GM18508 (cell line): ENCODE data around the gene C2orf76.
"Not testable (repeated sequence)": the region's sequence is repeated elsewhere in the genome, so short reads cannot be mapped to it uniquely, and the experiment has no call there.

Source experiments
- ATAC-seq: cut with Tn5 transposase; IDR thresholded peaks from one replicate; pipeline ENCODE4 v1.9.1; 2021; ENCODE audit warnings: moderate number of reproducible peaks; ENCODE audit not compliant: insufficient read depth, unreplicated experiment

C2orf76 gene

GRCh38 chr2:119366649-119367471, at the start of gene C2orf76, which contains the start of gene DBI:
TSS of gene C2orf76 (minus strand) at chr2:119366834. CDS start at chr2:119339959, 26,875 bp downstream.
TSS of gene DBI (plus strand) at chr2:119366977. CDS start at chr2:119367052, 75 bp downstream.
- ATAC-seq: peak; percentile 89

- ATAC-seq: no peak
Measured at GRCh38 chr2:119415630-119416029, 49.0 kb upstream of the C2orf76 start.

DNA sequence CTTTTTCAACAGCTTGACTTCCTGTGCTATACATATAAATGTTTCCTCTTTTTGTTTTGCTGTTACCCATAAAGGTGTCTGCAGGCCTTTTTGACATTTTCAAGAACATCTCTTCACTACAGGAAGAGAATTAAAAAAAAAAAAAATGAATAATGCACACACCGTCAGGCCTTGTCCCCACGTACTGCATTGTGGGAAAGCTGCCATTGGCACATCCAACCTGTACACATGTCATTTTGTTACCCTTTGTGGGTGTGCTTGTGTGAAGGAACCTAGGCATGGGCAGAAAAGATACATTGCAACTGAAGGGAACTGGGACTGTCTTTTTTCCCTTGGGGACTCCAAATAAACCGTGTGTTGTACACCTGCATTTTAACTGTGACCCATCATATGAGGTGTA, 48.3 kb upstream of the C2orf76 start:
- no peak for ATAC-seq

DNA sequence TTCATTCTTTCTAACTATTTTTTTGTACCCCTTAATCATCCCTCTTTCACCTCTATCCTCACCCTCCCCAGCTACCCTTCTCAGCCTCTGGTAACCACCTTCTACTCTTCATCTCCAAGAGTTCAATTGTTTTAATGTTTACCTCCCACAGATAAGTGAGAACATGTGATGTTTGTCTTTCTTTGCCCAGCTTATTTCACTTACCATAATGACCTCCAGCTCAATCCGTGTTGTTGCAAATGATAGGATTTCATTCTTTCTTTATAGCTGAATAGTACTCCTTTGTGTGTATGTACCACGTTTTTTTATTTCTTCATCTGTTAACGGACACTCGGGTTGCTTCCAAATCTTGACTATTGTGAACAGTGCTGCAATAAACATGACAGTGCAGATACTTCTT, 42.9 kb upstream of the C2orf76 start:
- no peak for ATAC-seq

GRCh38 chr2:119408221-119408619, 41.6 kb upstream of the C2orf76 start:
- ATAC-seq: no peak

DNA sequence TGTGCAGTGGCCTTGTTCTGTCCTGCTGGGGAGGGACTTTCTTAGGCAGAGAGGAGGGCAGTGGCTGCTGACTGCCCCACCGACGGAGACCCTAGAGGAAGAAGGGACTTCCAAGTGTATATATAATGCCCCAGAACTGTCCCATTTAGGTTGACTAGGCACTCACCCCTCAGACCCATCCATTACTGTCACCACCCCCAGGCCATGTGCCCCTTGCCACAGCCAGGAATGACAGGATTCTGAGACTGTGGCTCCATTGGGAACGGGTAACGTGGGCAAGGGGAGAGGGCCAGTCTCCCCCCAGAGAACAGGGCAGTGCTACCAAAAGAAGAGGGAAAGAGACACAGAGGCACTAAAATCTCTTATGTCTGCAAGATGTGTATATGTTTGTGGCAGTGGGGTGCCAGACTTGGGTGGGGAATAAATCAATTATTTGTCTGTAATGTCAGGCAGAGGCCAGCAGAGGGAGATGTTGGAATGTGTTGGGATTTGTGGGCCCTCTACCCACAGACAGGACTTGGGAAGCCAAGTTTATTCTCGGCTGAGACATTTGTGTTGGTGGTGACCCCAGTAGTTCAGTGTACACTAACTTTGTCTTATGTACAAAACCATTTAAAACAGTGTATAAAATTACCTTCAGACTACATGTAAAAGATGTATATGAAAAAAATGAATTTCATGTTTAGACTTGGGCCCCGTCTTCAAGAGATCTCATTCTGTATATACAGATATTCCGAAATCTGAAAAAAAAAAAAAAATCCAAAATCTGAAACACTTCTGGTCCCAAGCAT, 41.0 kb upstream of the C2orf76 start:
- no peak for ATAC-seq

- no peak for ATAC-seq
Measured at GRCh38 chr2:119405151-119405550, 38.5 kb upstream of the C2orf76 start.

GRCh38 chr2:119403618-119404017, 37.0 kb upstream of the C2orf76 start:
- not testable (repeated sequence) for ATAC-seq

DNA sequence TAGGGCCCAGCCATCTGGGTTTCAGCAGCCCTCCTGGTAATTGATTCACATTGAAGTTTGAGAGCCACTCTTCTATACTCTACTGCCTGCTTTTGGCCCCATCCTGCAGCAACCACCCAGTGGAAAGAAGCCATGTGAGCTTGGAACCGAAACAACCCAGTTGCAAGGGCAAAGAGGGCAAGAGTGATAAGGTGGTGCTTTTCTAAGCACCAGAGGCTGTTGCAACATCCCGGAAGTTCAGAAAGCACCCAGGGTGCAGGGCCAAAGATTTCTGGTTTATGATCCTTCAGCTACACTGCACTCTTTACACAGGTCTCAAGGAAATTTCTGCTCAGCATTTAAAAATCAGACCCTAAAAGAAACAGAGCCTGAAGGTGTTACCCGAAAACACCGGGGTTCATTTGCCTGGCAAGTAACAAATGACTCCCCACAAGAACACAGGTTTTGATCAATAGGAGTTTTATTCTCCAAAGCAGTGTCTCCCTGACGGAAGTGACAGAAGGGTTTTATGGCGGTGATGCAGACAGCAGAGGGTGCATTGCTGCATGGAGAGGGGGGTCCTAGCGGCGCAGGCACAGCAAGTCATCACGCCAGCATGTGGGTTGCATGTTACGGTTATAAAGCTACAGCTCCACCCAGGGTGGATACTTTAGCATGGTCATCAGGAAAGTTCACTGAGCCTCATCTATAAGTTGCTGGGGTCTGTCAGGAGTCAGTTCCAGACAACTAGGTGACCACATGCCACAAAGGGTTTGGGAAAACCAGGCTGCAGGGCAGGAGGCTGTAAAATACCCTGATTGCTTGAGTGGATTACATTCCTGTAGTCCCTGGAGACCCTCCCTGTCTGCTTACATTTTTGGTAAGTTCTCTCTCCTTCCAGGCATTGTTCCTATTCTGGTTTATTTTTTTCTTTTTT, 36.3 kb upstream of the C2orf76 start:
- no peak for ATAC-seq

DNA sequence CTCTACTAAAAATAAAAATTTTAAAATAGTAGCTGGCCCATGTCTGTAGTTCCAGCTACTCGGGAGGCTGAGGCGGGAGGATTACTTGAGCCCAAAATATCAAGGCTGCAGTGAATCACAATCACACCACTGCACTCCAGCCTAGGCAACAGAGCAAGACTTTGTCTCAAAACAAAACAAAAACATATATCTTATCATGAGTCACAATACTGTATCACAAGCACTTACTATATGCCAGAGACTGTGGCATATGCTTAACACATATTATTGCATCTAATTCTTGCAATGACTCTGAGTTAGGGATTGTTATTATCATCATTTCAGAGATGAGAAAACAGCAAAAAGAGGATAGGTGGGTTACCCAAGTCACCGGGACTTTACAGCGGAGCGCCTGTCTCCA, 35.5 kb upstream of the C2orf76 start:
- ATAC-seq: no peak

DNA sequence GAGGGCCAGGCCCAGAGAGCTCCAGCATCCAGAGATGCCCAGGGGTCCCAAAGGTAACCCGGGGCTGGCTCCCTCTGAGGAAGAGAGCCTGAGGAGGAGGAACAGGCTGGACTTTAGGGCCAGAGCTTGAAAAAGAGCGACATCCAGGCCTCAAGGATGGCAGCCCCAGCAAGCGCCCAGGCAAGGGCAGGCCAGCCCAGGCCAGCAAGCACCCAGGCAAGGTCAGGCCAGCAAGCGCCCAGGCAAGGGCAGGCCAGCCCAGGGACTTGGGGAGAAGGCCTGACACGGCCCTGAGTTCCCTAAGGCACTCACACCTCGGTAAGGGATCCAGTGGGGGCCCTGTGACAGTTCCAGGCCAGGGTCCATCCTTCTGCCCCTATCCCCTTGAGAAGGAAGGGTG, 30.6 kb upstream of the C2orf76 start:
- no peak for ATAC-seq

- ATAC-seq: no peak
Measured at GRCh38 chr2:119393971-119394748, 27.5 kb upstream of the C2orf76 start.

- ATAC-seq: no peak
Measured at GRCh38 chr2:119389615-119390306, 23.1 kb upstream of the C2orf76 start.

DNA sequence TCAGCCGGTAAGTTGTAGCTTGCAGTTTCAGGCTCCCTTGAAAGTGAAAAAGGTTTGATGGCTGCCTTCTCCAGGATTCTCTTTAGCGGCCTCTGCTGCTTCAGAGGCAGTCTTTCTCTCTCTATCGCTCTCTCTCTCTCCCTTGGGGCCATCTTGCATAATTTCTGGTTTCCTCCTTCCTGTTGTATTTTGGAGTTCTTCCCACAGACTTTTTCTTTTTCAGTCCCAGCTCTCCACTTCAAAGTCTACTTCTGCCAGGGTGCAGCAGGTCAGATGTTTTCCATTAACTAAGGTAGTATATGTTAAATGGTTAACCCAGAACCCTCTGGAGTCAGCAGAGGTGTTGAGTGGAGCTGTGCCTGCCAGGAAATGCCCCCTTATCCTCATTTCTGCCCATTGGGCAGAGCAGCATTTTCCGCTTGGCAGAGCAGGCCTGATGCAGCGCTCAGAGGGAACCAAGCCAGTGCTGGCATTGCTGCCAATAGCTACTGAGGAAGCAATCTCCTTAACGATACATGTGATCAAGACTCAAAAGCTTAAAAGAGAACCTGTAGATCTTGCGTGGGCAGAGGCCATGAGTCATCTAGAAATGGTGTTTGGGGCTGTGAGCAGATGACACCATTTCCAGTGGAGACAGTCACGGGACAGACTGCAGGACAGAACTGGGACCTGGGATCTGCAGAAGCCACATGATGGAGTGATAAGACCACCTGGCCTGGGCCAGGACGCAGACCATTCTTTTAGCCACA, 20.9 kb upstream of the C2orf76 start:
- peak; percentile 67 for ATAC-seq

GRCh38 chr2:119385466-119385865, 18.8 kb upstream of the C2orf76 start:
- no peak for ATAC-seq

- no peak for ATAC-seq
Measured at GRCh38 chr2:119384971-119385370, 18.3 kb upstream of the C2orf76 start.

DNA sequence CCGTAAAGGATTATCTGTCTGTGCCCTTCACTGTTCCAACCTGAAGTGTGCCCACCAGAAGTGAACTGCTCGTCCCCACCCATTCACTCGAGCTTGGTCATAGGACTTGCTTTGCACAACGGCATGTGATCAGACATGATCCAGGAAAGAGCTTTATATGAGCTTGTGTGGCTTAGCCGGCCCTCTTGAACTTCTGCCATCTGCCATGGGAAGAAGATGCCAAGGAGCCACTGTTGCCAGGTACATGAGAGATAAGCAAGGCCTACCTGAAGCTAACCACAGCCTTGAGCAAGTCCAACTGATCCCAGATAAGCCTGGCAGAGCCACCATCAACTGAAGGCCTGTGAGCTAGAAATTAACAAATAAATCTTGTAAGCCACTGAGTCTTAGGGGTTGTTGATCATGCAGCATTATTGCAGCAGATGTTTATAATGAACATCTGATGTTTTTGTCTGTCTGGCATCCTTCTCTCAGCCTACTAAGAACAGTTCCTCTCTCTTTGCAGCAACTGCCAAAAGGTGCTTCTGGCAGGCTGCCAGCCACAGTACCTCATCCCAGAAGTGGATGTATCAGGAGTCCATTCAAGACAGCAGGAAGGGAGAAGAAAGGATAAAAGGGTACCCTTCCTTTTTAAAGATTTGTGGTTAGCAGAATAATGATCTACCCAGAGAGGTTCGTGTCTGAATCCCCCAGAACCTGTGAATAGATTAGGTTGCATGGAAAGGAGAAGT, 16.9 kb upstream of the C2orf76 start:
- ATAC-seq: no peak

GRCh38 chr2:119378566-119378965, 11.9 kb upstream of the C2orf76 start:
- no peak for ATAC-seq
